ENCODE data around the gene INPP5B. TPM values are rescaled to one million over a fixed set of nuclear protein-coding genes. Genes with fewer than 3 reads are reported as not detected.

Gene INPP5B
- total and polyA plus RNA-seq, 4 donors, result 9.2 to 40.8 (median 27.2) TPM

DNA sequence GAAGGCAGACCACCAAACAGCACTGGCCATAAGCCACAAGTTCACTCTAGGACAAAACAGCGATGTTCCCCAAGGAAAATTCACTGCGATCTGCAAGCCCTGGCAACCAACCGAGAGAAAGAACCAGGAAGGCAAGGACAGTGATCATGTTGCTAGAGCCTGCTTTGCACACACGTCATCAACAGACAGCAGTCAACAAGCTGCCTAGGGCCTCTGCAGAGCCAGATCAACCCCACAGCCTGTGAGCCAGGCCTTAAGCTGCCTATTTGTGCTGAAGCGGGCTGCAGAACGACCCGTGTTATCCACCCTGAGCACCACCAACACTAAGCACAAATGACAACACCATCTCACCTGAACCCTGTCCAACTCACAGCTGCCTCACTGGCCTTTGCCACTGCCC, 132.6 kb downstream of the INPP5B start:
- Histone ChIP-seq H3K4me1 (ENCODE audit: control insufficient read depth in 5 of 5, insufficient read depth in 5 of 5, low read length in 5 of 5) (peaks cover 0 to 5% (median under 1%) of the 10 kb centered on the region in 5 donors), H3K9ac (ENCODE audit: insufficient read depth in 1 of 2, low read length in 2 of 2) (no peak overlapping the region), H3K27ac (ENCODE audit: low read depth in 1 of 2, low read length in 1 of 2) (no peak overlapping the region), H3K9me3 (ENCODE audit: control insufficient read depth in 4 of 4, insufficient read depth in 3 of 4, low read length in 3 of 4) (no peaks in the 10 kb centered on the region), H3K27me3 (ENCODE audit: control insufficient read depth in 3 of 3, insufficient read depth in 3 of 3, low read length in 2 of 3) (no peaks in the 10 kb centered on the region), H3K4me3 (no peak overlapping the region), H3K36me3 (ENCODE audit: control insufficient read depth in 4 of 4, insufficient read depth in 4 of 4, low read length in 4 of 4) (peaks cover 0 to 28% (median 6%) of the 10 kb centered on the region in 4 donors)
- DNase-seq, result no peak
- no peak for TF ChIP-seq CTCF (IDR thresholded peaks at IDR 0.05; ENCODE audit: control extremely low read depth, extremely low read depth)
- no peak for ATAC-seq (ENCODE audit: insufficient read depth, low FRiP score)
- 92 to 98% methylated on average over 7 of the region's 7 CpGs for WGBS, 2 donors

- H3K36me3 ChIP-seq (ENCODE audit: control insufficient read depth in 4 of 4, insufficient read depth in 4 of 4, low read length in 4 of 4), result peaks cover 0 to 27% (median 5%) of the 10 kb centered on the region in 4 donors
- peaks cover 0 to 11% (median 3%) of the 10 kb centered on the region in 5 donors for H3K4me1 ChIP-seq (ENCODE audit: control insufficient read depth in 5 of 5, insufficient read depth in 5 of 5, low read length in 5 of 5)
- WGBS, 2 donors, result 78 to 85% methylated on average over 2 of the region's 2 CpGs
- H3K9me3 ChIP-seq (ENCODE audit: control insufficient read depth in 4 of 4, insufficient read depth in 3 of 4, low read length in 3 of 4), result no peaks in the 10 kb centered on the region
- DNase-seq, result peak in 1 of 3 donors; percentile 22
- no peak for ATAC-seq (ENCODE audit: insufficient read depth, low FRiP score)
- TF ChIP-seq CTCF (IDR thresholded peaks at IDR 0.05; ENCODE audit: control extremely low read depth, extremely low read depth), result no peak
- no peak overlapping the region for H3K9ac ChIP-seq (ENCODE audit: insufficient read depth in 1 of 2, low read length in 2 of 2)
- H3K27ac ChIP-seq (ENCODE audit: low read depth in 1 of 2, low read length in 1 of 2), result no peak overlapping the region
- no peak overlapping the region for H3K4me3 ChIP-seq
- H3K27me3 ChIP-seq (ENCODE audit: control insufficient read depth in 3 of 3, insufficient read depth in 3 of 3, low read length in 2 of 3), result no peaks in the 10 kb centered on the region
Observed at GRCh38 chr1:37813529-37814145, 133.2 kb downstream of the INPP5B start.

DNA sequence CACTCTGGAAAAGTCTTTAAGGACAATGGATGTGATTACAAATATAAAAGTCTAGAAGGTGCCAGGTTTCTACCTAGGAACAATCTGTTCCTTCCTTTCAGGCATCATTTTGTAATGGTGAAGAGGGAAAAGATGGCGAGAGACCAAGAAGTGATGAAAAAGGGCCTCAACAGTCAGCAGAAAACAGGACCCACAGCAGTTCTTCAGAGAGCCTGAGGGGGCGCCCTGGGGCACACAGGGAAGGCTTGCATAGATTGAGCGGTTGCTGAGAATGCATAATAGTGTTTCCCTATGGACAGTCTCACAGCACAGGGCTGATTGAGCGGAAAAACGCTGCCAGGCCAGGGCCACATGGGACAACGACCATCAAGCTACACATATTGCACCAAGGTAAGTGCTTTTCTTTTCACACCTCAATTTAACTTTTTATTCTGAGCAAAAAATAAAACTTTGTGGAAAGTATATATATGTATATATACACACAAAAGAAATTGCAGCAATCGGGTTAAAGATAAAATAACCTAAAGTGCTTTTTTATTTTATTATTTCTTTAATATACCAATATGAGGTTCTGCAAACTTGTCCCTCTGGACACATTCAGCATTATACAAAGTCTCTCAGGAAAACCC, 135.7 kb downstream of the INPP5B start:
- Histone ChIP-seq H3K9me3 (ENCODE audit: control insufficient read depth in 4 of 4, insufficient read depth in 3 of 4, low read length in 3 of 4) (no peaks in the 10 kb centered on the region), H3K27me3 (ENCODE audit: control insufficient read depth in 3 of 3, insufficient read depth in 3 of 3, low read length in 2 of 3) (no peaks in the 10 kb centered on the region), H3K4me3 (no peak overlapping the region), H3K4me1 (ENCODE audit: control insufficient read depth in 5 of 5, insufficient read depth in 5 of 5, low read length in 5 of 5) (peaks cover 0 to 22% (median 7%) of the 10 kb centered on the region in 5 donors), H3K27ac (ENCODE audit: low read depth in 1 of 2, low read length in 1 of 2) (no peak overlapping the region), H3K36me3 (ENCODE audit: control insufficient read depth in 4 of 4, insufficient read depth in 4 of 4, low read length in 4 of 4) (peaks cover 0 to 20% (median 6%) of the 10 kb centered on the region in 4 donors), H3K9ac (ENCODE audit: insufficient read depth in 1 of 2, low read length in 2 of 2) (no peak overlapping the region)
- no peak for ATAC-seq (ENCODE audit: insufficient read depth, low FRiP score)
- DNase-seq, result peak; percentile 73 to 78 (median 76)
- peak; percentile 45 for TF ChIP-seq CTCF (IDR thresholded peaks at IDR 0.05; ENCODE audit: control extremely low read depth, extremely low read depth)
- WGBS, 2 donors, result 31 to 36% methylated on average over 7 of the region's 7 CpGs

Small RNA genes lying within 50 kb of the gene (small RNA-seq; reads per million reads assigned to genes)
- gene RF00017 (ENCODE audit: low replicate concordance) (not detected), gene RF00092 (ENCODE audit: low replicate concordance) (not detected), gene RNU6-510P (ENCODE audit: low replicate concordance) (not detected), gene RNU6-584P (ENCODE audit: low replicate concordance) (not detected)

Other genes with a start within 250 kb of the INPP5B start
- 1 to 10 TPM in 1 of 2 donors, not detected in 1; 1.7 TPM for gene EPHA10, start 181.9 kb downstream of the INPP5B start, total RNA-seq
- gene EPHA10, start 181.9 kb downstream of the INPP5B start, polyA plus RNA-seq, result under 1 TPM; 0.20 to 0.26 TPM
- 1 to 10 TPM; 2.3 to 8.1 TPM for gene MANEAL, start 153.2 kb downstream of the INPP5B start, total RNA-seq
- gene MANEAL, start 153.2 kb downstream of the INPP5B start, polyA plus RNA-seq, result 1 to 10 TPM; 2.8 to 4.0 TPM
- 10 to 100 TPM in 1 of 2 donors, 1 to 10 TPM in 1; 4.7 to 53.8 TPM for gene C1orf122, start 139.3 kb downstream of the INPP5B start, total RNA-seq
- 10 to 100 TPM; 26.9 to 70.2 TPM for gene C1orf122, start 139.3 kb downstream of the INPP5B start, polyA plus RNA-seq
- 10 to 100 TPM in 1 of 2 donors, 1 to 10 TPM in 1; 9.5 to 18.4 TPM for gene YRDC, start 138.8 kb downstream of the INPP5B start, total RNA-seq
- gene YRDC, start 138.8 kb downstream of the INPP5B start, polyA plus RNA-seq, result 10 to 100 TPM; 11.8 to 26.2 TPM
- 10 to 100 TPM in 1 of 2 donors, 1 to 10 TPM in 1; 7.9 to 23.3 TPM for gene MTF1, start 87.5 kb downstream of the INPP5B start, total RNA-seq
- gene MTF1, start 87.5 kb downstream of the INPP5B start, polyA plus RNA-seq, result 10 to 100 TPM in 1 of 2 donors, 1 to 10 TPM in 1; 2.6 to 13.6 TPM
- 10 to 100 TPM; 39.9 to 79.0 TPM for gene SF3A3, start 43.0 kb upstream of the INPP5B start, total RNA-seq
- 10 to 100 TPM; 19.1 to 30.6 TPM for gene SF3A3, start 43.0 kb upstream of the INPP5B start, polyA plus RNA-seq
- gene FHL3, start 58.5 kb upstream of the INPP5B start, total RNA-seq, result 10 to 100 TPM in 1 of 2 donors, 1 to 10 TPM in 1; 10.0 to 26.0 TPM
- 10 to 100 TPM; 21.8 to 33.1 TPM for gene FHL3, start 58.5 kb upstream of the INPP5B start, polyA plus RNA-seq
- 10 to 100 TPM; 27.3 to 31.2 TPM for gene UTP11, start 65.7 kb upstream of the INPP5B start, total RNA-seq
- 10 to 100 TPM; 31.0 to 33.7 TPM for gene UTP11, start 65.7 kb upstream of the INPP5B start, polyA plus RNA-seq
- under 1 TPM; 0.15 to 0.20 TPM for gene POU3F1, start 99.7 kb upstream of the INPP5B start, total RNA-seq
- under 1 TPM; 0.04 to 0.18 TPM for gene POU3F1, start 99.7 kb upstream of the INPP5B start, polyA plus RNA-seq

All from lung (tissue), 13 donors.